ENCODE results near the gene FAIM2.

DNA sequence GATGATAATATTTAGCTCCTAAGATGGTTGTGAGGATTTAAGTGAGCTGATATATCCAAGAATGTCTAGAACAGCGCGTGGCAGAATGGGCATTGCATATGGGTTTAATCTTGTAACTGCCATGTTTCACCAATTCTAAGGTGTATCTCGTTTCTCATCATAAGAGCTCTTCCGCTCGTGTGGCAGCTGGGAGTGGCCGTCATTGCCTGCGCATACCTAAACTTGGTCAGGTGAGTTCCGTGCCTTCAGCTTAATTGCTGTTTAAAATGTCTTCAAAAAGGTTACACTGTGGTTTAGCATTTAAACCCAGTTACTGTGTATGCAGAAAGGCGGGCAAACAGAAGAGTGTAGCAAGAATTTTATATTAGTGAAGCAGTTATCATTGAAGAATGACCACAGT is 42.4 kb upstream of the FAIM2 start:
- TF ChIP-seq, protein P1, sequence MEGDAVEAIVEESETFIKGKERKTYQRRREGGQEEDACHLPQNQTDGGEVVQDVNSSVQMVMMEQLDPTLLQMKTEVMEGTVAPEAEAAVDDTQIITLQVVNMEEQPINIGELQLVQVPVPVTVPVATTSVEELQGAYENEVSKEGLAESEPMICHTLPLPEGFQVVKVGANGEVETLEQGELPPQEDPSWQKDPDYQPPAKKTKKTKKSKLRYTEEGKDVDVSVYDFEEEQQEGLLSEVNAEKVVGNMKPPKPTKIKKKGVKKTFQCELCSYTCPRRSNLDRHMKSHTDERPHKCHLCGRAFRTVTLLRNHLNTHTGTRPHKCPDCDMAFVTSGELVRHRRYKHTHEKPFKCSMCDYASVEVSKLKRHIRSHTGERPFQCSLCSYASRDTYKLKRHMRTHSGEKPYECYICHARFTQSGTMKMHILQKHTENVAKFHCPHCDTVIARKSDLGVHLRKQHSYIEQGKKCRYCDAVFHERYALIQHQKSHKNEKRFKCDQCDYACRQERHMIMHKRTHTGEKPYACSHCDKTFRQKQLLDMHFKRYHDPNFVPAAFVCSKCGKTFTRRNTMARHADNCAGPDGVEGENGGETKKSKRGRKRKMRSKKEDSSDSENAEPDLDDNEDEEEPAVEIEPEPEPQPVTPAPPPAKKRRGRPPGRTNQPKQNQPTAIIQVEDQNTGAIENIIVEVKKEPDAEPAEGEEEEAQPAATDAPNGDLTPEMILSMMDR (IDR thresholded peaks at IDR 0.05 in 4 of 5, conservative IDR thresholded peaks at IDR 0.05 in 1 of 5): no peak
- no peak for TF ChIP-seq POLR2A (IDR thresholded peaks at IDR 0.05)
